K562 (cell line): ENCODE data around the gene CDSN. TPM values are rescaled to one million over a fixed set of nuclear protein-coding genes. Genes with fewer than 3 reads are reported as not detected.

ENCODE experiments used
- ATAC-seq: fragments of 200-7000 bp; cut with Tn5 transposase; 3 replicates; pipeline ENCODE4 v1.9.1; 2020; ENCODE audit warnings: moderate library complexity
- BruUV-seq: library from RNA; stranded (reverse); fragments of 400-500 nt; replicated peaks from 2 replicates; lab custom pipeline; 2021; lab: Mats Ljungman, UMichigan
- CTCF ChIA-PET: fragments of 300-600 bp; formaldehyde crosslinking; extraction: SDS; loops from one replicate; lab custom pipeline; 2021; ENCODE audit warnings: low intra/inter-chr PET ratio; lab: Yijun Ruan, JAX
- POLR2A ChIA-PET: fragments of 300-600, 350-650 bp; sonication (Branson Sonifier 250); formaldehyde crosslinking; extraction: SDS; loops from one replicate; lab custom pipeline; 2021; ENCODE audit warnings: antibody characterized with exemption, inconsistent platforms; lab: Yijun Ruan, JAX
- DNase-seq, 4 experiments: peaks; one replicate each; pipeline versions ENCODE4 v3.0.0 to v3.0.0-alpha.2; 2011 to 2018; ENCODE audit warnings: low spot score in 3 of 4, mixed read lengths in 3 of 4; ENCODE audit errors: extremely low read depth in 1 of 4
- FAIRE-seq: peaks from 2 replicates; lab custom pipeline; 2011; peaks lifted over from hg19 to GRCh38; lab: Jason Lieb, UNC
- H2AFZ ChIP-seq: 2 replicates; pipeline ENCODE4 v1.6.0; 2011; ENCODE audit warnings: low read depth, low read length, control low read depth, inconsistent platforms
- H3K27ac ChIP-seq: fragments of 200-600 bp; 3 replicates; pipeline ENCODE4 v1.8.0; 2011; ENCODE audit warnings: low read depth, mild to moderate bottlenecking, control low read depth, inconsistent platforms, low read length, moderate library complexity, mixed read lengths; ENCODE audit errors: extremely low read depth
- H3K27me3 ChIP-seq, 2 experiments: fragments of 300-600 bp in 1 of 2; 2 replicates in 1 of 2; 3 replicates in 1 of 2; pipeline versions ENCODE4 v1.6.0 to v1.8.0; 2011; ENCODE audit warnings: inconsistent platforms in 2 of 2, low read length in 2 of 2, mild to moderate bottlenecking in 1 of 2, mixed read lengths in 1 of 2, moderate library complexity in 1 of 2; ENCODE audit not compliant: control insufficient read depth in 2 of 2, insufficient read depth in 2 of 2
- H3K36me3 ChIP-seq: fragments of 300-600 bp; 3 replicates; pipeline ENCODE4 v1.8.0; 2011; ENCODE audit warnings: mild to moderate bottlenecking, low read length, inconsistent platforms; ENCODE audit not compliant: control insufficient read depth, insufficient read depth
- H3K4me1 ChIP-seq, 2 experiments: fragments of 200-600 bp in 1 of 2; replicated peaks in 1 of 2; 2 replicates in 1 of 2; 3 replicates in 1 of 2; pipeline versions ENCODE4 v1.5.1 to v1.8.0; 2011; ENCODE audit warnings: inconsistent platforms in 2 of 2, low read length in 2 of 2, mild to moderate bottlenecking in 1 of 2, mixed read lengths in 1 of 2, moderate library complexity in 1 of 2; ENCODE audit not compliant: control insufficient read depth in 2 of 2, insufficient read depth in 2 of 2
- H3K4me2 ChIP-seq: 2 replicates; pipeline ENCODE4 v1.6.1; 2011; ENCODE audit warnings: low read length, control low read depth, inconsistent platforms, mixed read lengths; ENCODE audit not compliant: insufficient read depth
- H3K4me3 ChIP-seq: fragments of 200-600 bp; sonication (generic), shearing (Covaris generic); 2 replicates; pipeline ENCODE4 v1.5.1; 2016; ENCODE audit warnings: control low read depth, inconsistent platforms
- H3K79me2 ChIP-seq: fragments of 200-600 bp; 3 replicates; pipeline ENCODE4 v1.8.0; 2011; ENCODE audit warnings: low read length, inconsistent platforms; ENCODE audit not compliant: control insufficient read depth, insufficient read depth
- H3K9ac ChIP-seq, 2 experiments: 2 replicates each; pipeline versions ENCODE4 v1.6.0 to v1.6.1; 2011; ENCODE audit warnings: low read depth in 2 of 2, low read length in 2 of 2, control low read depth in 1 of 2, inconsistent platforms in 1 of 2, mild to moderate bottlenecking in 1 of 2, mixed read lengths in 1 of 2; ENCODE audit not compliant: insufficient read depth in 1 of 2
- H3K9me1 ChIP-seq: one replicate; pipeline ENCODE4 v1.6.0; 2011; ENCODE audit warnings: inconsistent platforms, mild to moderate bottlenecking, low read length, moderate library complexity; ENCODE audit not compliant: control insufficient read depth, insufficient read depth
- H3K9me3 ChIP-seq: replicated peaks from 2 replicates; pipeline ENCODE4 v1.5.1; 2011; ENCODE audit warnings: low read depth, low read length, inconsistent platforms; ENCODE audit not compliant: control insufficient read depth, insufficient read depth
- H4K20me1 ChIP-seq: replicated peaks from 2 replicates; pipeline ENCODE4 v1.6.1; 2011; ENCODE audit warnings: low read length, inconsistent platforms, mixed read lengths; ENCODE audit not compliant: control insufficient read depth, insufficient read depth
- FOS ChIP-seq: IDR thresholded peaks from 3 replicates; pipeline ENCODE4 v1.6.1; 2011; ENCODE audit not compliant: insufficient read length; ENCODE audit errors: extremely low read depth
- MEF2A ChIP-seq: IDR thresholded peaks from 2 replicates; pipeline ENCODE4 v1.6.1; 2011; ENCODE audit warnings: low read depth, mild to moderate bottlenecking, low read length, moderate library complexity; ENCODE audit not compliant: control insufficient read depth
- RFX5 ChIP-seq: IDR thresholded peaks from 2 replicates; pipeline ENCODE4 v1.6.1; 2011; ENCODE audit warnings: low read depth, mild to moderate bottlenecking, improper control_type of control experiment, low read length
- TOE1 ChIP-seq, 2 experiments: fragments of 450-650 bp in 1 of 2; sonication (generic) in 1 of 2; formaldehyde crosslinking in 1 of 2; IDR thresholded peaks; 2 replicates each; pipeline versions ENCODE4 v1.7.1 to v1.8.0; 2016 to 2022; ENCODE audit warnings: borderline replicate concordance in 2 of 2, mild to moderate bottlenecking in 2 of 2, antibody characterized with exemption in 1 of 2, inconsistent platforms in 1 of 2, low read depth in 1 of 2, missing genetic modification reagents in 1 of 2, moderate library complexity in 1 of 2
- ZNF143 ChIP-seq: sonication (generic); formaldehyde crosslinking; IDR thresholded peaks from 2 replicates; pipeline ENCODE4 v1.9.0; 2022; ENCODE audit warnings: mild to moderate bottlenecking, missing genetic modification reagents
- ZNF184 ChIP-seq: sonication (generic); formaldehyde crosslinking; IDR thresholded peaks from 2 replicates; pipeline ENCODE4 v1.5.0; 2020; ENCODE audit warnings: missing genetic modification reagents
- ZNF583 ChIP-seq: fragments of 250-450 bp; sonication (Bioruptor Pico); IDR thresholded peaks from 2 replicates; pipeline ENCODE4 v1.4.0; 2020
- ZNF586 ChIP-seq: fragments of 450-650 bp; formaldehyde crosslinking; conservative IDR thresholded peaks from 2 replicates; pipeline ENCODE4 v1.4.0; 2020; ENCODE audit warnings: mild to moderate bottlenecking, moderate library complexity
- WGBS: fragments of 100-300 bp; shearing (Covaris generic); methylation state at CpG from one replicate; pipeline ENCODE4 v1.1.6; 2016; ENCODE audit warnings: low coverage, mixed read lengths; ENCODE audit not compliant: insufficient coverage; ENCODE audit errors: missing lambda C conversion rate; 5-methylcytosine and 5-hydroxymethylcytosine counted together
- in situ Hi-C: fragments of 300-500 bp; cut with MboI; formaldehyde crosslinking; loops from 4 replicates; pipeline ENCODE4 v1.15.0; 2018; ENCODE audit warnings: inconsistent platforms, mixed read lengths
- intact Hi-C: fragments of 100-400 bp; cut with micrococcal nuclease; formaldehyde crosslinking; loops from 2 replicates; pipeline ENCODE4 v1.14.2; 2022
- polyA plus RNA-seq, 8 experiments: library from polyadenylated mRNA; depleted of rRNA in 4 of 8; stranded (reverse) in 5 of 8; unstranded in 3 of 8; fragments of >200 nt; fragmentation: Nextera tagmentation in 2 of 8; fragmentation: Illumina TruSeq in 1 of 8; extraction: Ambion mirVana in 2 of 8; extraction: Trizol in 1 of 8; gene quantifications; 2 replicates each; pipeline versions ENCODE4 v1.2.1 to v1.2.3, GENCODE V29; 2011 to 2014; ENCODE audit warnings: inconsistent platforms in 1 of 8, missing spikeins in 1 of 8
- total RNA-seq, 7 experiments: library from RNA; depleted of rRNA in 6 of 7; stranded (reverse); fragments of >200 nt in 6 of 7; fragmentation: Illumina TruSeq in 2 of 7; extraction: Trizol in 2 of 7; gene quantifications; 2 replicates each; pipeline versions ENCODE4 v1.2.1 to v1.2.3, GENCODE V29; 2011 to 2021; ENCODE audit warnings: low replicate concordance in 1 of 7
- TF ChIP-seq, protein P1 (sequence below): fragments of 250-450 bp; sonication (Bioruptor Pico); IDR thresholded peaks from 2 replicates; pipeline ENCODE4 v1.4.0; 2020; ENCODE audit warnings: mild to moderate bottlenecking, moderate library complexity

Gene CDSN
- total and polyA plus RNA-seq, 9 of the 15 experiments (the other 6 are each of a cell fraction or from before 2014, with no cell fraction given), result not detected

DNA sequence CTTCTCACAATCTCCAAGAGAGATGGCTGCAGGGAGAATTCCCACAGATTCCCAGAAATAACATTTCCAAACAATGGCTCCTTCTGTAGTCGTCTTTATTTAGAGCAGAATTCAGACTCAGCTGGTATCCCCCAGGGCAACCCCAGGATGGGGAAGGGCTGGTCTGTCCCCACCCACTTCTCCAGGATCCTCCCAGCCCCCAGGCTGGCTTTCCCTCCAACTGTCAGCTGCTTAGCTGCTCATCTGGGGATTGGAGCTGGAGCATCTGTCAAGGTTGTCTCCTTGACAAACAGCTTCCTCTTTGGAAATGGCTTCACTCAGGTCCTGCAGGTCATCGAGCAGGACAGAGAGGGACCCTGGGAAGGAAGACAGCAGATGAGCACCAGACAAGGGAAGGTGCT is 22.1 kb upstream of the CDSN start:
- Histone ChIP-seq H3K4me1 (peaks cover 3 to 13% of the 10 kb centered on the region in 2 experiments; a peak in 4 of 5 replicates), H3K79me2 (no peaks in the 10 kb centered on the region), H2AFZ (no peak overlapping the region), H3K9ac (no peak overlapping the region), H3K27me3 (no peaks in the 10 kb centered on the region; a peak in 1 of 5 replicates), H3K27ac (no peak overlapping the region), H3K4me3 (no peak overlapping the region), H3K36me3 (peaks cover 40% of the 10 kb centered on the region; the same call in 2 of the 3 replicates), H4K20me1 (no peaks in the 10 kb centered on the region; the same call in 1 of the 2 replicates), H3K9me1 (no peaks in the 10 kb centered on the region), H3K4me2 (no peak overlapping the region), H3K9me3 (no peaks in the 10 kb centered on the region)
- no TSS peak for BruUV-seq
- TF ChIP-seq TOE1 (IDR thresholded peaks at IDR 0.05; ENCODE audit: borderline replicate concordance) (no peak), TOE1 (CRISPR knock-in tag; IDR thresholded peaks at IDR 0.05; ENCODE audit: borderline replicate concordance, low read depth) (no peak), MEF2A (no peak), RFX5 (no peak), ZNF583 (CRISPR knock-in tag) (no peak), ZNF586 (CRISPR knock-in tag) (no peak), FOS (no peak), ZNF184 (CRISPR knock-in tag) (no peak), ZNF143 (no peak)
- TF ChIP-seq, protein P1, sequence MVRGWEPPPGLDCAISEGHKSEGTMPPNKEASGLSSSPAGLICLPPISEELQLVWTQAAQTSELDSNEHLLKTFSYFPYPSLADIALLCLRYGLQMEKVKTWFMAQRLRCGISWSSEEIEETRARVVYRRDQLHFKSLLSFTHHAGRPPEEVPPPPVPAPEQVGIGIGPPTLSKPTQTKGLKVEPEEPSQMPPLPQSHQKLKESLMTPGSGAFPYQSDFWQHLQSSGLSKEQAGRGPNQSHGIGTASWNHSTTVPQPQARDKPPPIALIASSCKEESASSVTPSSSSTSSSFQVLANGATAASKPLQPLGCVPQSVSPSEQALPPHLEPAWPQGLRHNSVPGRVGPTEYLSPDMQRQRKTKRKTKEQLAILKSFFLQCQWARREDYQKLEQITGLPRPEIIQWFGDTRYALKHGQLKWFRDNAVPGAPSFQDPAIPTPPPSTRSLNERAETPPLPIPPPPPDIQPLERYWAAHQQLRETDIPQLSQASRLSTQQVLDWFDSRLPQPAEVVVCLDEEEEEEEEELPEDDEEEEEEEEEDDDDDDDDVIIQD, result no peak
- no peak for FAIRE-seq
- CTCF ChIA-PET, result interaction anchor here (1.5 kb wide), 1 partner anchor 49 kb away, joined by 4 read pairs; no protein-coding TSS in a partner anchor
- POLR2A ChIA-PET, result interaction anchor here (0.6 to 1.0 kb wide), 3 partner anchors 8 to 538 kb away, joined by 3 to 5 read pairs (median 4); no protein-coding TSS in a partner anchor
- no peak for DNase-seq
- in situ Hi-C loops, result no loop called here
- intact Hi-C loops, result no loop called here
- 56% methylated on average over 2 of the region's 2 CpGs for WGBS
- no peak for ATAC-seq
